ENCODE data around the gene VSIG10.
A peak's percentile ranks its signal among the peaks of the same experiment; 100 is the strongest.
"Not testable (repeated sequence)": the region's sequence is repeated elsewhere in the genome, so short reads cannot be mapped to it uniquely, and the experiment has no call there.

The VSIG10 gene

DNA sequence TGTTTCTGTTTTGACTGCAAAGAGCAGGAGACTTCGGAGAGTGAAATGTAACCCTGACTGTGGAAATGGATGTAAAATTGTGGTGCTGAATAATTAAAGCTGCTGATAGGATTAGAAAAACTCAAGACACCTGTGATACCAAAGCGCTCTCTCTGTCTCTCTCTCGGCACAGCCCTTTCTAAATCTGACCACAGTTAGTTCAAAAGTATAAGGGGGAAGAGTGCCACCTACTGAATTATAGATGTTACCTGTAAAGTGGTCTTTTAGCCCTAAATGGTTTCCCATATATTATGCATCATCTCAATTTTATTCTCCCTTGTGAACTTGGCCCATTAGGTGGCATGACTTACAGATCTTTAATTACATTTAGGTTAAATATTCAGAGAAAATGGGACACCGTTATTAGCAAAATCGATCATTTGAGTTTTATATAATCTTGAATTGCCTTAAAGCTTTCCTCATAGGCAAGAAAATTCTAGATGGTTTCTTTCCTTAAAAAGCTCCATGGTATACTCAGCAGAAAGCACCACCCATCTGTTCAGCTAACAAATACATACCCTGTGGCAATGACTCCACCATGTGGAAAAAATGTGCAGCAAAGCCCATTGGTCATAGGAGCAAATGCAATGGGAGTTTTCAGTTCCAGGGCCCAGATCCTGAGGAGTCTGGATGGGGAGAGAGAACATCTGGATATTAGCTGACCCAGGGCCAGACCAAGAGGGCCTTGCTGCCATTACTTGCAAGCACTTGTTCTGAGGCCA is 69.2 kb downstream of the VSIG10 start:
- DNase-seq (ENCODE audit: low read depth, low spot score) = no peak

DNA sequence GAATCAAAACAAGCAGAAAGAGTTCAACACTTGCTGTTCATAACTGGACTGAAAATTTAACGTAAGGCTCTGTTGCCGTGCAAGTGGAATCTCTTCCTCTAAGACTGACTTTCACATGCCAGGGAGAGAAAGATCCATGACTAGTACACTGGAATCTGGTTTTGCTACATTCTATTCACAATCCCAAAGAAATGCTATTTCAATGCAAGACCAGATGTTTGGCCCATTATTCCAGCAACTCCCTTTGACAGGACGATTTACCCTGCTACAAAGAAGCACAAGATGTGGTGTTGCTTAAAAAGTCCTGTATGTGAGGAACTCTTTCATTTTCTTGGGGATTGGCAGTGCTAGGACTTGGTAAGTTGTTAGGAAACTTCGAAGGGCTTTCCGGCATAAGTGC is 69.9 kb downstream of the VSIG10 start:
- no peak for DNase-seq (ENCODE audit: low read depth, low spot score)

DNA sequence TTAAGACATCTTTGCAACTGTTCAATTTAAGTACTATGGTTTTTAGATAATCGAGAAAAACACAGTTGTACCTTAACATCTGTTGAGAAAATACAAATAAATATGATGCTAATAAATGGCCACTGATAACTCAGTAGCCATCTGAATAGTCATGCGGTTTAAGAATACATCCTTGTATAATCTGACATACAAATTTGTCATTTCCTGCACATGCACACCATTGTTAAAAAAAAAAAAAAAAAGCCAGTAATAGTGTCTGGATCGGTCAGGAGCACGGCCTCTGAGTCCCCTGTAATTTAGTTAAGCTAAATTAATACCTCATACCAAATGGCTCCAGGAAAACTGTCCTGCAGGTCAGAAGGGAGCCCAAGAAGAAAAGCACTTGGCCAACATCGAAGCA is 70.5 kb downstream of the VSIG10 start:
- no peak for DNase-seq (ENCODE audit: low read depth, low spot score)

DNA sequence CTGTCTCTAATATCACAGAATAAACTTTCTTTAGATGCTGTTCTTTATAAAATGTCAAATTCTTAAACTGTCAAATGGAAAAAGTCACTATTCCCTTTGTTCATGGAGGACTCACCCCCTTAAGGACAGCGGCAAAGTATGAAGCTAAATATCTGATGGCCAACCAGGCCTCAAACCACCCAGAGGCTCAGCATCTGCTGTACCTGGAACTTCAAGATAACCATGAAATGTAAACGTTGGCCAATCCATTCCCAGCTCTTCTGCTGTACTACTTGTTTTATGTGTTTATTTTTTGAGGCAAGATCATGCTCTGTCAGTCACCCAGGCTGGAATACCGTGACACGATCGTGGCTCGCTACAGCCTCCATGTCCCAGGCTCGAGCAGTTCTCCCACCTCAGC is 71.6 kb downstream of the VSIG10 start:
- no peak for DNase-seq (ENCODE audit: low read depth, low spot score)

DNA sequence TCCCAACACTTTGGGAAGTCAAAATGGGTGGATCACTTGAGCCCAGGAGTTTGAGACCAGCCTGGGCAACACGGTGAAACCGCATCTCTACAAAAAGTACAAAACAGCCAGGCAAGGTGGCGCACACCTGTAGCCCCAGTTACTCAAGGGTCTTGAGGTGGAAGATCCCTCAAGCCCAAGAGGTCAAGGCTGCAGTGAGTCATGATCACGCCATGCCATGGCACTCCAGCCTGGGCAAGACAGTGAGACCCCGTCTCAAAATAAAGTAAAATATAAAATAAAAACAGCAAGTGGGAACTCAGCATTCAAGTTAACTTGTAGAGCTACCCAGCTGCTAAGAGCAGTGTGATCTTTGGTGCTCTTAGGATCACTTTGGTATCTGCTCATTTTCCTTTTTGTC is 74.6 kb downstream of the VSIG10 start:
- no peak for DNase-seq (ENCODE audit: low read depth, low spot score)

DNA sequence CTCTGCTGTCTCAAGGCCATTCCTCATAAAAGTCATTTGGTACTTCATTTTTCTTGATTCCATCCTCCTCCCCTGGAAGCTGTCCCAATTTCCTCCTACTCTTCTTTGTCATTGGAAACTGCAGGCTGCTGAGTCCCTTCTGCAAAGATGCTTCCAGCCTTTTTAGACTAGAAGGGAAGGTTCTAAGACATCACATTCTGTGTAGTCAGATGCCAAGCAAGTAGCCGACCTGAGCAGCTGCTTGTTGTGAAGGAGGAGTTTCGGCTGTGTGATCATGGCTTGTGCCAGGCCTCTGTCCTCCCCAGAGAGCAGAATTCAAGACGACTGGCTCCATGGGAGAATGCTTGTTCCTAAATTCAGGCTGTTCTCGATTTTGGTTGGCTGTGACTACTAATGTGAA is 78.6 kb downstream of the VSIG10 start:
- no peak for DNase-seq (ENCODE audit: low read depth, low spot score)

DNA sequence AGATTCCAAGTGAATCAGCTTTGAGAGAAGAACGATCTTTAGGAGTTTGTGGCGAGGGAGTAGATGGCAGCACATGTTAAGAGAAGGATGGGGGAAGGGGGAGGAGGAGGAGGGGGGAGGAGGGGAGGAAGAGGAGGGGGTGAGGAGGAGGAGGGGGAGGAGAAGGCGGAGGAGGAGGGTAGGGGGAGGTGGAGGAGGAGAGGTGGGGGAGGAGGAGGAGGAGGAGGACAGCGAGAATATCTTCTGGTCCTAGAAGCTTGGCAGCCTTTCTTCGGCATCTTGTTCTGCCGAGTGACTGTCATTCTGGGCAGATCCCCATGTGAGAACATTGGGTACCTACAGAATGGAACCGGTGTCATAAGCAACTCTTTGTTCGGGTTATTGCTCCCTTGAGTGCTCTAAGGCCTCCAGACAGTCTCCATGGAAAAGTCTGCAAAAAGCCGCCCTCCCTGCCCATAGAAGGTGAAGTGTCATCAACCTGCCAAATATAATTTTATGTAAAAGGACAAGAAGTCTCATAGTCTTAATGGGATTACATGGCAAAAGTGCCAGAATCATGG is 80.4 kb downstream of the VSIG10 start:
- no peak for DNase-seq (ENCODE audit: low read depth, low spot score)

DNA sequence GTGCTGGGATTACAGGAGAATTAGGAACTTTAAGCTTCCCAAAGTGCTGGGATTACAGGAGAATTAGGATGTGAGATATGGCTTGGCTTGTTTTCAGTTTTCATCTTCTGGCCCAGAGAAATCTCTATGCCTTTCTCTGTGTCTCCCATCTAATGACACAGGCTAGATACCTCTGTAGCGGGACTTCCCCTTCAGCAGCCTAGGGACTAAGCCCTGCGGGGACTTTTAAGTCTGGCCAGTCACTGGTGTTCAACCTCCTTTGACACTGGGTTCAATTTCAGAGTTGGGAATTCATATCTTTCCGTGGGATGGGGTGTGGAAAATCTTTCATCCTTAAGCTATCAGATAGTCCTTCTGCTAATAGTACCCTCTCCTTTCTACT is 81.1 kb downstream of the VSIG10 start:
- no peak for DNase-seq (ENCODE audit: low read depth, low spot score)

DNA sequence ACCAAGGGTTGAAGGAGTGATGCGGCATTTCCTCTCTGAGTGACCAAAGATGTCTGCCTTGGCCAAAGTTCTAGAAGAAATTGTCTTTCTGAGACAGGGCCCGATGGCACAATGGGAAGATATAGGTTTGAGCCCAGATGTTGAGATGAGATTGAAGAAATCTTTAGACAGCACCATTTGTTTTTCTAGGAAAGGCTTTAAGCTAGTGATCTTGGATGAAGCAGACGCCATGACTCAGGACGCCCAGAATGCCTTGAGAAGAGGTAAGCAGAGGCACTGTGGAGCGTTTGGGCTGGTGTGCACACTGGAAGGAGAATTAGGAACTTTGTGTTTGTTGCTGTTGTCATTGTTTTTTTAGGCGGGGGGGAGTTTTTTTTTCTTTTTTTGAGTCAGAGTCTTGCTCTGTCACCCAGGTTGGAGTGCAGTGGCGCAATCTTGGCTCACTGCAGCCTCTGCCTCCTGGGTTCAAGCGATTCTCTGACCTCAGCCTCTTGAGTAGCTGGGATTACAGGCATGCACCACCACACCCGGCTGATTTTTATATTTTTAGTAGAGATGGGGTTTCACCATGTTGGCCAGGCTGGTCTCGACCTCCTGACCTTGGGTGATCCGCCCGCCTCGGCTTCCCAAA is 81.6 kb downstream of the VSIG10 start:
- not testable (repeated sequence) for DNase-seq (ENCODE audit: low read depth, low spot score)

DNA sequence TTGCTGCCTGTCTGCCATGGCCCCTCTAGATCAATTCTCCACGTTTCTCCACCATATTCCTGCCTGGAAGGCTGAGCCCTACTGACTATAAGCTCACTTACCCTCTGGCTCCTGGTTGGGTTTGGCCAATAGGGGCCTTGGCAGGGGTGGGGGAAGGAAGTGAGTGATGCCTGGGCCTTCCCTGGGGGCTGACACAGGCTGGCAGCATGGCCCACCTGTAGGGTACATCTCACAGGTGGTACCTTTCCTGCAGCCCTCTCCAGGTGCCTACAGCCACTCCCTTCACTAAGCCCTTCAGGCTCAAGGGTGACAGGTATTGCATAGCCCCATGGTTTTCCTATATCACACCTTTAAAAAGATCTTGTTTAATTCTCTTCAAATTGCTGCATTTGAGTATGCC is 83.8 kb downstream of the VSIG10 start:
- DNase-seq (ENCODE audit: low read depth, low spot score) = no peak

DNA sequence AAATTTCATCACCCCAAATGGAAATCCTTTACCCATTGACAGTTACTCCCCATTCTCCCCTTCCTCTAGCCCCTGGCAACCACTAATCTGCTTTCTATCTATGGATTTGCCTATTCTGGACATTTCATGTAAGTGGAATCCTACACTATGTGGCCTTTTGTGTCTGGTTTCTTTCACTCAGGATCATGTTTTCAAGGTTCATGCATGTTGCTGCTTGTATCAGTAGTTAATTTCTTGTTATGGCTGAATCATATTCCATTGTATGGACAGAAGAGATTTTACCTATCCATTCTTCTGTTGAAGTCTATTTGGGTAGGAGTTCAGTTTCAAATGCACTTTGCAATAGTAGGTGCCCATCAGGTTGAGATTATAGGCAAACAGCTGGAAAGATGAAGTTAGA is 85.9 kb downstream of the VSIG10 start:
- no peak for DNase-seq (ENCODE audit: low read depth, low spot score)

DNA sequence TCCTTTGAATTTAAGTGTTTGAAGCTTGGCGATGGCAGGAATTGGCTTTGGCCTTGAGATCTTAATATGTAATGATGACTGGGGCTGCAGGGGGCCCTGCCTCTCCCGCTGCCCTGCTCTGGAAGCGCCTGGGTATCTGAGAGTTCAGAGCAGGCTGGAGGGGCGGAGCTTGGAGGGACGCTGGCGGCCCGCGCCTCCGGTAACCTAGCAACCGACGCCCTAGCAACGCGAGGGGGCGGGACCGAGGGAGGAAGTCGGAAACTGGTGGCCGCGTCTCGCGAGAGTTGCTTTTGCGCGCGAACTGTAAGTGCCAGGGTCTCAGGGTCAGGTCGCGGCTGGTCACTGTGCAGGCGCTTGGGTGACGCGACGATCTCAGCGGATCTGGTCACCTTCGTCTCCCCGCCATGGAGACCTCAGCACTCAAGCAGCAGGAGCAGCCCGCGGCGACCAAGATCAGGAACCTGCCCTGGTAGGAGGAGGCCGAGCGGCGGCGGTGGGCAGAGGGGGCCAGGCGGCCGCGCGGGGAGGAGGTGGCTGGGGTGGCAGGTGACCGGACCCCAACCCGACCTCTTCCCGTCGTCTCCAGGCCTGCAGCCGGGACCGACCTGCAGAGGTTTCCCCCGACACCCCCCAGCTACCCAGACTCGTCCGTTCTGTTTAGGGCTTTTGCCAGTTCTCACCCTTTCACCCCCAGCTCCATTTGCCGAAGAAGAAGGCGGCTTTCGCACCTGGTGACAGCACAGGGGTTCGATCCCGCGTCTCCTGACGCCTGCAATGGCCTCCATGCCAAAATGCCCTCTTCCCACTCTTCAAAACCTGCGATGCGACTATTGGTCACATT is 87.2 kb downstream of the VSIG10 start, which contains the start of gene RFC5:
TSS of gene RFC5 (plus strand) at position 280 of the 841 bp plus-strand sequence. CDS start at position 405, 125 bp downstream.
- peak; percentile 80 for DNase-seq (ENCODE audit: low read depth, low spot score)

DNA sequence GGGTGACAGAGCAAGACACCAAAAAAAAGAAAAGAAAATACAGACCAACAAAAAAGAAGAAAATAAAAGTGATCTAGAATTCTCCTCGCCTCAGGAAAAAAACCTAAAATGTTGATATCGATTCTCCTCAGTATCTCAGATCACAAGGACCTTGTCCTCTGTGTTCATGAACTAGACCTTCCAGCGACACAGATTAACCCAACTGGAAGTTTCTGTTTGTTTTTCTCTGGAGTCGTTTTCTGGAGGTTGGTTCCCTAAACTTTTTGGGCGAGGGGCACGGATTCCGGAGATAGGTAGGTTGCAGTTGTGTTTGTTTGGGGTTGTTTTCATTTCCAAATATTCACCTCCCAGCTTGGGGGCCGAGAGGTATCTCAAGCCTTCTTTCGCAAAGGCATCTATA is 87.9 kb downstream of the VSIG10 start:
- DNase-seq (ENCODE audit: low read depth, low spot score) = no peak

DNA sequence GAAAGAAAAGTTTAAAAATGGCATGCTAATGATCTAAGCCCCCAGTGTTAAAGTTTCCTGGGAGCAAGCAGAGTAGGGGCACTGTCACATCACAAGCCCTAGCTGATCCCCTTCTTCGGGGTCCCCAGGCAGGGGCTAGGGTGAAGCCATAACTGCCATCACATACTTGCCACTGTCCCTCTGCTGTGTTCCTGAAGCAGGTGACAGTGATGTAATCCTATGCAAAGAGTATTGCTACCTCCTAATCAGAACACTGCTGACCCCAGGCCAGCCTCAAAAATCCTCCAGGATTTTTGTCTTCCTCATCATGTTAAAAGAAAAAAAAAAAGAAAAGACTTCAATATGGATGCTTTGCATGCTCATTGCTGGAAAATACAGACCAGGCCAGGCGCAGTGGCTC is 88.5 kb downstream of the VSIG10 start:
- no peak for DNase-seq (ENCODE audit: low read depth, low spot score)
